CD4-positive, CD25-positive, alpha-beta regulatory T cell (primary cell): Measurements from ENCODE around the gene CCSER1. TPM values are rescaled to one million over a fixed set of nuclear protein-coding genes. Genes with fewer than 3 reads are reported as not detected.

Source experiments
- ATAC-seq, 2 donors: fragments of 150-1000 bp; cut with Tn5 transposase; one replicate each; pipeline ENCODE4 v1.10.0; 2021; ENCODE audit warnings: low read depth in 2 of 2, moderate number of reproducible peaks in 2 of 2, moderate library complexity in 1 of 2
- DNase-seq, 3 donors: peaks; one replicate each; pipeline versions ENCODE4 v3.0.0 to v3.0.0-alpha.2; 2012 to 2022; ENCODE audit warnings: mixed read lengths in 1 of 3
- H3K27ac ChIP-seq: one replicate; pipeline ENCODE4 v1.7.0; 2013; ENCODE audit warnings: mild to moderate bottlenecking, low read length; ENCODE audit not compliant: insufficient read depth, poor library complexity, severe bottlenecking
- H3K27me3 ChIP-seq: one replicate; pipeline ENCODE4 v1.7.0; 2013; ENCODE audit warnings: low read length; ENCODE audit not compliant: control insufficient read depth, insufficient read depth
- H3K36me3 ChIP-seq: one replicate; pipeline ENCODE4 v1.7.0; 2013; ENCODE audit warnings: mild to moderate bottlenecking, low read length, moderate library complexity; ENCODE audit not compliant: control insufficient read depth, insufficient read depth
- H3K4me1 ChIP-seq: 2 replicates; pipeline ENCODE4 v1.7.0; 2013; ENCODE audit warnings: mild to moderate bottlenecking, low read length; ENCODE audit not compliant: insufficient read depth, control insufficient read depth, poor library complexity, severe bottlenecking
- H3K4me3 ChIP-seq: one replicate; pipeline ENCODE4 v1.7.0; 2013; ENCODE audit warnings: low read depth, mild to moderate bottlenecking, low read length, moderate library complexity
- H3K9me3 ChIP-seq, 2 experiments: 1 replicate in 1 of 2; 2 replicates in 1 of 2; pipeline ENCODE4 v1.7.0; 2013; ENCODE audit warnings: low read length in 2 of 2, mild to moderate bottlenecking in 1 of 2, moderate library complexity in 1 of 2; ENCODE audit not compliant: control insufficient read depth in 2 of 2
- H3K27ac Mint-ChIP-seq, 3 donors: one replicate each; pipeline ENCODE4 v1.8.0; 2020 to 2022; ENCODE audit warnings: mild to moderate bottlenecking in 3 of 3, mixed read lengths in 3 of 3, moderate library complexity in 2 of 3
- H3K27me3 Mint-ChIP-seq: one replicate; pipeline ENCODE4 v1.8.0; 2022; ENCODE audit warnings: mild to moderate bottlenecking, mixed read lengths
- H3K36me3 Mint-ChIP-seq: one replicate; pipeline ENCODE4 v1.8.0; 2020; ENCODE audit warnings: mixed read lengths
- H3K4me1 Mint-ChIP-seq, 4 donors: one replicate each; pipeline ENCODE4 v1.8.0; 2020 to 2022; ENCODE audit warnings: mixed read lengths in 4 of 4, mild to moderate bottlenecking in 1 of 4
- H3K4me3 Mint-ChIP-seq, 4 donors: one replicate each; pipeline ENCODE4 v1.8.0; 2020 to 2022; ENCODE audit warnings: mild to moderate bottlenecking in 4 of 4, mixed read lengths in 4 of 4, moderate library complexity in 3 of 4
- H3K9me3 Mint-ChIP-seq, 7 donors: one replicate each; pipeline ENCODE4 v1.8.0; 2020 to 2022; ENCODE audit warnings: mixed read lengths in 7 of 7, mild to moderate bottlenecking in 3 of 7, moderate library complexity in 2 of 7
- polyA plus RNA-seq, 4 donors: library from polyadenylated mRNA; unstranded; fragments of 300-500 nt; fragmentation: Illumina TruSeq; gene quantifications; one replicate each; pipeline ENCODE4 v1.2.3, GENCODE V29; 2021
- total RNA-seq: library from RNA; stranded (reverse); gene quantifications from one replicate; pipeline ENCODE4 v1.2.3, GENCODE V29; 2022

The CCSER1 gene
- total and polyA plus RNA-seq, 5 donors from 2014 or later = 0.20 to 0.60 TPM; not detected in 3

DNA sequence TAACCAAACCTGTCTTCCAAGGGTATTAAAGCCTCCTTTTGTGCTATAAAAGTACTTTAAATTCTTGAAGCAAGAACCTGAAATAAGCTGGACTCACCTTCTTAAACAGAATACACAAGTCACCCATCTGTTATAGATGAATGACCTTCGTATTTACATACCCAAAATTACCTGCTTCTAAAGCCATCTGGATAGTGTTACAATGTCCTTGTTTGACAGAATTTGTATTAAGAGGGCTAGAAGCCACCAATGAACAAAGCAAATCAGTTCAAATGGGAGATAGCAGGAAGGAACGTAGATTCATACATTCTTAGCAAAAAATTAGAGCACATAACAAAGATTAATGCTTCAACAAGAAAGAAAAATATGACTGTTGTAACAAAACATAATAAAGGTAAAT, 33.7 kb upstream of the CCSER1 start:
- H3K36me3 ChIP-seq = no peaks in the 10 kb centered on the region
- no peaks in the 10 kb centered on the region for H3K4me1 ChIP-seq
- no peak overlapping the region for H3K4me3 ChIP-seq
- H3K4me1 Mint-ChIP-seq = no peaks in the 10 kb centered on the region
- H3K27ac Mint-ChIP-seq = no peak overlapping the region
- H3K9me3 ChIP-seq = no peaks in the 10 kb centered on the region
- ATAC-seq (no peak), DNase-seq (no peak)
- no peaks in the 10 kb centered on the region for H3K36me3 Mint-ChIP-seq
- H3K9me3 Mint-ChIP-seq = no peaks in the 10 kb centered on the region
- no peak overlapping the region for H3K4me3 Mint-ChIP-seq
- H3K27me3 ChIP-seq = no peaks in the 10 kb centered on the region
- H3K27me3 Mint-ChIP-seq = no peaks in the 10 kb centered on the region
- H3K27ac ChIP-seq = no peak overlapping the region

DNA sequence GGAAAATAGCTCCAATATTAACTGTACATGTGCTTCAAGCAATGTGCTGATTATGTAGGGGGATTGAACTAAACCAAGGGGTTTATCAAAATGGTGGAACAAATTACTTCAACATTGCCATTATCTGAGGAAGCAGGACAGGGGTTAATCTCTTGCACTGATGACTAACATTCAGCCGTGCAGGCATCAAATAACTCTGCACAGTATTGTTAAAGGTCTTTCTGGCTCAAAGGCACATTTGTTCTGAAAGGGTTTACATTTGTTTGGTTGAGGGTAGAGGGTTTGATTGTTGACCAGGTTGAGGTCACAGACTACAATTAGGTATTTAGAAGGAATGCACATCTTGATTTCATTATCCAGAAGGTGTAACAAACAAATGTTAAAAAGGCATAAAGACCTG, 32.2 kb upstream of the CCSER1 start:
- Histone ChIP-seq H3K27me3 (no peaks in the 10 kb centered on the region), H3K27ac (no peak overlapping the region), H3K4me3 (no peak overlapping the region), H3K36me3 (no peaks in the 10 kb centered on the region), H3K9me3 (no peaks in the 10 kb centered on the region), H3K4me1 (no peaks in the 10 kb centered on the region)
- Mint-ChIP-seq H3K4me3 (no peak overlapping the region), H3K27me3 (no peaks in the 10 kb centered on the region), H3K9me3 (peaks cover 0 to 3% (median 0%) of the 10 kb centered on the region in 7 donors), H3K4me1 (no peaks in the 10 kb centered on the region), H3K27ac (no peak overlapping the region), H3K36me3 (no peaks in the 10 kb centered on the region)
- ATAC-seq (no peak), DNase-seq (no peak)

DNA sequence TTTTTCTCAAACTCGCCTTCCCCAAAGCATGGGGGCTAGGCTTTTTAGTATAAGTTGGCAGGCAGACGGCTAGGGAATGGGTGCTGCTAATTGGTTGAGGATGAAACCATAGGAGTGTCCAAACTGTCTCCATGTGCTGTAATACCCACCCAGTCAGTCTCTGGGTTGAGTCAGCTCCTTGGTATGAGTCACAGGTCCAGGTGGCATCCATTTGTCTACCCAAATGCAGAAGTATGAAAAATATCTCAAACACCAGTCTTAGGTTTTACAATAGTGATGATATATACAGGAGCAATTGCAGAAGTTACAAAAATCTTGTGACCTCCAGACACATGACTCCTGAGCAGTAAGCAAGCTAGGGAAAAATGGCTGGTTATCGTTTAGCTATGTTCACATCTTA, 27.4 kb upstream of the CCSER1 start:
- Histone ChIP-seq H3K27me3 (peaks cover 1% of the 10 kb centered on the region), H3K4me1 (no peaks in the 10 kb centered on the region), H3K9me3 (no peaks in the 10 kb centered on the region), H3K27ac (no peak overlapping the region), H3K36me3 (no peaks in the 10 kb centered on the region), H3K4me3 (no peak overlapping the region)
- Mint-ChIP-seq H3K27me3 (no peaks in the 10 kb centered on the region), H3K36me3 (no peaks in the 10 kb centered on the region), H3K27ac (no peak overlapping the region), H3K9me3 (peaks cover 0 to 3% (median 0%) of the 10 kb centered on the region in 7 donors), H3K4me3 (no peak overlapping the region), H3K4me1 (no peaks in the 10 kb centered on the region)
- ATAC-seq = peak; percentile 42 to 53
- no peak for DNase-seq

DNA sequence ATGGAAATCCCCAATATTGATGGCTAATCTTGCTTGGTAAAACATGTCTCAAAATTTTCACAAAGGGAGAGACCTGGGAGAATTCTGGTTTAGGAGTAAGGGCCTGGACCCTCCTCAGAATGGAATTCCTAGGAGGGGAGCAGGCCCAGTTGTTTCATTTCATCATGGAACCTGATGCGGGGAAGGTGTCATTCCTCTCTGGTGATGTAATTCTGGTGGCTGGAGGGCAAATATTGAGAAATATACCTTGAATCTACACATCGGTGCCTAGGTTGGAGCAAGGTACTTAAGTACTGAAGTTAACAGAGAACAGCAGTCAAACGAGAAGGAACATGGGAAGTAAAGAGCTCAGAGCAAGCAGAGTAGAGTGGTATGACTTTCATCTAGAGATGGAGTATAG, 23.2 kb upstream of the CCSER1 start:
- no peak overlapping the region for H3K27ac Mint-ChIP-seq
- no peak for DNase-seq
- no peak overlapping the region for H3K4me3 ChIP-seq
- H3K36me3 ChIP-seq = no peaks in the 10 kb centered on the region
- H3K36me3 Mint-ChIP-seq = no peaks in the 10 kb centered on the region
- H3K27me3 ChIP-seq = peaks cover 1% of the 10 kb centered on the region
- H3K4me3 Mint-ChIP-seq = no peak overlapping the region
- H3K27me3 Mint-ChIP-seq = no peaks in the 10 kb centered on the region
- no peaks in the 10 kb centered on the region for H3K4me1 Mint-ChIP-seq
- no peak overlapping the region for H3K27ac ChIP-seq
- no peak for ATAC-seq
- H3K9me3 ChIP-seq = no peaks in the 10 kb centered on the region
- H3K9me3 Mint-ChIP-seq = peaks cover 0 to 3% (median 0%) of the 10 kb centered on the region in 7 donors
- H3K4me1 ChIP-seq = no peaks in the 10 kb centered on the region

DNA sequence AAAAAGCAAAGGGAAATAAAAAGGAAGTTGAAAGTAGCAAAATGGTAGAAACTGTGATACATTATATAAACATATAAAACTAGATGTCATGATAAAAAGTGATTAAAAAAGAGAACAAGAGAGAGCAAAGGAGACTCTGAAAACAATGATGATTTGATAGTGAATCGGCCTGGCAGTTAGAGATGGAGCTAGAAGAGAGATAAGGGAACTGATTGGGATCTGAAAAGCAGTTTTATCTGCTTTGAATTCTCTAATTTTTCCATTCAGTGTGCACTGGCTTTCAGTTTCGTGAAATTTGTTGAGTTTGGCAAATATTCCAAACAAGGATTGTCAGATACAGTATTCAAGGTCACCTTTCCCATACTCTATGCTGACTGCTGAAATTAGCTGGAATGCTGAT, 21.9 kb upstream of the CCSER1 start:
- H3K27ac ChIP-seq = no peak overlapping the region
- H3K36me3 ChIP-seq = no peaks in the 10 kb centered on the region
- Mint-ChIP-seq H3K27ac (no peak overlapping the region), H3K4me1 (no peaks in the 10 kb centered on the region), H3K36me3 (no peaks in the 10 kb centered on the region), H3K4me3 (no peak overlapping the region), H3K27me3 (no peaks in the 10 kb centered on the region), H3K9me3 (no peaks in the 10 kb centered on the region)
- no peak overlapping the region for H3K4me3 ChIP-seq
- H3K27me3 ChIP-seq = peaks cover 1% of the 10 kb centered on the region
- no peaks in the 10 kb centered on the region for H3K9me3 ChIP-seq
- ATAC-seq (no peak), DNase-seq (no peak)
- no peaks in the 10 kb centered on the region for H3K4me1 ChIP-seq

DNA sequence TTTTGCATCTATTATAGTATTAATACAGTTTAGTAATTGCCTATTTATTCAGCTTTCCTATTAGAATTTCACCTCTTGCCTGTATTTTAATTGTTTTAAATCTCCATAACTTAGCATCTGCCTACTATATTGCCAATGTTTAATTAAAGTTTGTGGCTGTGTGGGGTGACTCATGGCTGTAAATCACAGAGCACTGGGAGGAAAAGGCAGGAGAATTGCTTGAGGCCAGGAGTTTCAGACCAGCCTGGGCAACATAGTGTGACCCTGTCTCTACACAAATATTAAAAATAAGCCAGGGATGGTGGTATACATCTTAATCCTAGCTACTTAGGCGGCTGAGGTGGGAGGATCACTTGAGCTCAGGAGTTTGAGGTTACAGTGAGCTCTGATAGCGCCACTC, 14.5 kb upstream of the CCSER1 start:
- Mint-ChIP-seq H3K9me3 (peaks cover 0 to 5% (median 0%) of the 10 kb centered on the region in 7 donors), H3K27me3 (no peaks in the 10 kb centered on the region), H3K27ac (no peak overlapping the region), H3K4me3 (no peak overlapping the region), H3K36me3 (no peaks in the 10 kb centered on the region), H3K4me1 (no peaks in the 10 kb centered on the region)
- DNase-seq (no peak), ATAC-seq (no peak)
- Histone ChIP-seq H3K27me3 (no peaks in the 10 kb centered on the region), H3K4me3 (no peak overlapping the region), H3K9me3 (no peaks in the 10 kb centered on the region), H3K4me1 (no peaks in the 10 kb centered on the region), H3K36me3 (no peaks in the 10 kb centered on the region), H3K27ac (no peak overlapping the region)

DNA sequence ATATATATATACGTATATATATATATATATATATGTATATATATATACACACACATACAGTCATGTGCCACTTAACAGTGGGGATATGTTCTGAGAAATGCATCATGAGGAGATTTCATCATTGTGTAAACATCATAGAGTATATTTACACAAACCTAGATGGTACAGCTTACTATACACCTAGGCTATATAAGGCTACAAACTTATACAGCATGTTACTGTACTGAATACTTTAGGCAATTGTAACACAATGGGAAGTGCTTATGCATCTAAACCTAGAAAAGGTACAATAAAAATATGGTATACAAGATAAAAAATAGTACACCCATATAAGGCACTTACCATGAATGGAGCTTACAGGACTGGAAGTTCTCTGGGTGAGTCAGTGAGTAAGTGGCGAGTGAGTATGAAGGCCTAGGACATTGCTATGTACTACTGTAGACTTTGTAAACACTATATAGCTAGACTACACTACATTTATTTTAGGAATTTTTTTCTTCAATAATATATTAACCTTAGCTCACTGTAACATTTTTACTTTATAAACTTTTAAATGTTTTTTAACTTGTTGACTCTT, 13.2 kb upstream of the CCSER1 start:
- Histone ChIP-seq H3K4me3 (no peak overlapping the region), H3K36me3 (no peaks in the 10 kb centered on the region), H3K27me3 (no peaks in the 10 kb centered on the region), H3K27ac (no peak overlapping the region), H3K4me1 (no peaks in the 10 kb centered on the region), H3K9me3 (no peaks in the 10 kb centered on the region)
- Mint-ChIP-seq H3K9me3 (peaks cover 0 to 5% (median 0%) of the 10 kb centered on the region in 7 donors), H3K4me3 (no peak overlapping the region), H3K27ac (no peak overlapping the region), H3K4me1 (no peaks in the 10 kb centered on the region), H3K27me3 (no peaks in the 10 kb centered on the region), H3K36me3 (no peaks in the 10 kb centered on the region)
- ATAC-seq = no peak
- no peak for DNase-seq

DNA sequence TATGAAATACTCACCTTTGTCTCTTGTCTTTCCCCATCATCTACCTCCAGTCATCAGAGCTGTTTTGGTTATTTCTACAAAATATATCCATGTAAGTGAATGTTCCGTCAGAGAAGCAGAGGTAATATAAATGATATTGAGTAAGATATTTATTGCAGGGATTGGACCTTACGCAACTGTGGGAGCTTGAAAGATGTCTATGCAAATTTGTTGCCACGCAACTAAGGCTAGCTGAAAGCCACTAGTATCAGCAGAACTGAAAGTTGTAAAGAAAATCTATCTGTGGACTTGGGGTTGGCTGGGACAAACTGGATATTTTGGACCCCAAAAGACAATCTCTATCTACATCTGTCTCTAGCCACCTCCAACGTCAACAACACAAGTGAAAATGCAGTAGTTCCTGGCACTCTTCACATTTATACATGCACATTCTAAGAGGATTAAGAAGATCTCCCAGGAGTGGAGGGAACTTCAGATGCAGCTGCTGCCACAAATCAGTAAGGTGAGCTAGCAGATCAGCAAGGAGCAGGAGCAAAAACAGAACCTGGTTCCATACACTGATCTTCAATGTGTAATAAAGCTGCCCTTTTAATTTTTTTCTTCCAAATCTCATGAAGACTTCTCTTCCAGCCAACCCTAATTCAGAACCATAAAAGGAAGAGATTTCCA, 8.5 kb upstream of the CCSER1 start:
- no peak overlapping the region for H3K27ac ChIP-seq
- DNase-seq (no peak), ATAC-seq (no peak)
- no peaks in the 10 kb centered on the region for H3K36me3 Mint-ChIP-seq
- H3K9me3 ChIP-seq = no peaks in the 10 kb centered on the region
- H3K36me3 ChIP-seq = no peaks in the 10 kb centered on the region
- H3K4me3 Mint-ChIP-seq = no peak overlapping the region
- no peaks in the 10 kb centered on the region for H3K4me1 Mint-ChIP-seq
- H3K4me1 ChIP-seq = no peaks in the 10 kb centered on the region
- peaks cover 0 to 1% (median 0%) of the 10 kb centered on the region in 7 donors for H3K9me3 Mint-ChIP-seq
- H3K27me3 ChIP-seq = no peaks in the 10 kb centered on the region
- H3K4me3 ChIP-seq = no peak overlapping the region
- H3K27me3 Mint-ChIP-seq = peaks cover 4% of the 10 kb centered on the region
- H3K27ac Mint-ChIP-seq = no peak overlapping the region
